ENCODE measurements around the gene DEPP1.

Gene DEPP1

GRCh38 chr10:44965104-44965503 is 13.5 kb downstream of the DEPP1 start:
- DNase-seq: no peak

GRCh38 chr10:44963772-44964633 is 14.6 kb downstream of the DEPP1 start:
- no peak for DNase-seq

GRCh38 chr10:44962870-44963738 is 15.5 kb downstream of the DEPP1 start:
- no peak for DNase-seq

- no peak for DNase-seq
These were observed 16.5 kb downstream of the DEPP1 start for GRCh38 chr10:44961931-44962750.

GRCh38 chr10:44961230-44961571 is 17.4 kb downstream of the DEPP1 start:
- DNase-seq: no peak

GRCh38 chr10:44960482-44961229 is 18.0 kb downstream of the DEPP1 start:
- no peak for DNase-seq

GRCh38 chr10:44960088-44960460 is 18.5 kb downstream of the DEPP1 start:
- DNase-seq: no peak

GRCh38 chr10:44959247-44960087 is 19.1 kb downstream of the DEPP1 start, which contains the start of gene RASSF4:
TSS of gene RASSF4 (plus strand) at chr10:44959802. CDS start at chr10:44970203, 10,401 bp downstream.
- DNase-seq: peak; percentile 97

- DNase-seq: no peak
These were observed 19.7 kb downstream of the DEPP1 start for GRCh38 chr10:44958898-44959246.

- no peak for DNase-seq
These were observed 20.3 kb downstream of the DEPP1 start for GRCh38 chr10:44958196-44958897.

- DNase-seq: no peak
These were observed 21.6 kb downstream of the DEPP1 start for GRCh38 chr10:44956717-44957706.

GRCh38 chr10:44956226-44956625 is 22.4 kb downstream of the DEPP1 start:
- DNase-seq: no peak

GRCh38 chr10:44955413-44956070 is 23.1 kb downstream of the DEPP1 start:
- no peak for DNase-seq

- DNase-seq: no peak
These were observed 23.6 kb downstream of the DEPP1 start for GRCh38 chr10:44954962-44955361.

- DNase-seq: no peak
These were observed 24.6 kb downstream of the DEPP1 start for GRCh38 chr10:44954042-44954441.

GRCh38 chr10:44952779-44953231 is 25.8 kb downstream of the DEPP1 start:
- DNase-seq: no peak

GRCh38 chr10:44951576-44952226 is 26.9 kb downstream of the DEPP1 start:
- DNase-seq: no peak
